NCI-H1105 (cell line): ENCODE data around the gene SLC40A1.

ENCODE experiments used
- DNase-seq: peaks from one replicate; lab custom pipeline; 2025; lab: John Stamatoyannopoulos, UW

Gene SLC40A1

DNA sequence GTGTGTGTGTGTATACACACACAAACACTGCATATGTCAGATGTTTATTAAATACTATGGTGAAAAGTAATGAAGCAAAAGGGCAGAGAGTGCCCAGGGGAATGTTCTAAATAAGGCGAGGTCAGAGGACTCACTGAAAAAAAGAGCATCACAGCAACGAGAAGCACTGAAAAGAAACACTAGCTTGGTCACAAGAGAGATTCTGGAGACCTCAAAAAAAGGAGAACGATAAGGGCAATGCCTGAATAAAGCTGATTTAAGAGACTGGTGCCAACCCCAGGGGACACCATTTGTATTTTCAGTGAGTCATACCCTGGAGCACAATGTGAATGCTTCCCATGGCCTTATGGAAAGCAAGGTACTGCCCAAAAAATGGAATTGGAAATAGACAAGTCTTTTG lies 14.5 kb downstream of the SLC40A1 start:
- DNase-seq, result no peak

DNA sequence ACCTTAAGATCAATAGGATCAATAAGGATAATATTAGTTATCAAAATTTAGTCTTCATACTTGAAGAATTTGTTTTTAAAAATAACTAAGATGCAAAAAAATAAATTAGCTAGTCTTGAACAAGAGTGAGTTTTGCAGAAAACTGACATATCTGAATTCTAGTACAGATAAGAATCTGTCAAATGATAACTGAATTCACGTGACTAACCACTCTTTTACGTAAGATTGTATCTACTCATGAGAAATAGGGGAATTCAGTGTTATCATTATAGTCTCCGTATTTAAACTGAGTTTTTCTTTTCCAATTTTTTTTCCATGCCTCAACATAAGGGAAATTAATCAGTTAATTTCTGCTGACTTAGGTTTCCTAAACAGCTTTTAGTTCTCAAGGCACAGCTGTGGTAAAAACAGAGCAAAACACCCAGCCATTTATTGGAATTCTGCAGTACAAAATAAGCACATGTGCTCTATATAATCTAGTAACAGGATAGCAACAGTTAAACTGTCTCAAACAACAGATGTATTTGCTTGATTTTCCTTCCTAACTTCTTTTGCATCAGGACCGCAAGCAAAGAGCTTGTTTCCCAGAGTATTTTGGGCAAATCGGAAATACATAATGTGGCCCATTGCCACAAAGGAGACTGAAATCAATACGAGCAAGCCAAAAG lies 19.1 kb downstream of the SLC40A1 start:
- no peak for DNase-seq

DNA sequence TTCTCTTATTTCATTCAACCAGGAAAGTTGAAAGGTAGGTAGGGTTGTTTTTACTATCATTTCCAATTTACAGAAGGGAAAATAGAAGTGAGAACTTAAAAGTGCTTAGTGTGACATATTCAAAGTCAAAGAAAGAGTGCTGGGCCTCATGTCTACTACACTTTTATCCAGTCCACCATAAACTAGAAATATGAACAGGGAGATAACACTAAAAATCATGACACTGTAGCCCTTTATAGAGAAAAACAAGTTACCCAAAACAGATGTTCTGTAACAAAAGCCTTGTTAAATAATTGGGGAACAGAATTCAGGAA lies 20.4 kb downstream of the SLC40A1 start:
- no peak for DNase-seq

DNA sequence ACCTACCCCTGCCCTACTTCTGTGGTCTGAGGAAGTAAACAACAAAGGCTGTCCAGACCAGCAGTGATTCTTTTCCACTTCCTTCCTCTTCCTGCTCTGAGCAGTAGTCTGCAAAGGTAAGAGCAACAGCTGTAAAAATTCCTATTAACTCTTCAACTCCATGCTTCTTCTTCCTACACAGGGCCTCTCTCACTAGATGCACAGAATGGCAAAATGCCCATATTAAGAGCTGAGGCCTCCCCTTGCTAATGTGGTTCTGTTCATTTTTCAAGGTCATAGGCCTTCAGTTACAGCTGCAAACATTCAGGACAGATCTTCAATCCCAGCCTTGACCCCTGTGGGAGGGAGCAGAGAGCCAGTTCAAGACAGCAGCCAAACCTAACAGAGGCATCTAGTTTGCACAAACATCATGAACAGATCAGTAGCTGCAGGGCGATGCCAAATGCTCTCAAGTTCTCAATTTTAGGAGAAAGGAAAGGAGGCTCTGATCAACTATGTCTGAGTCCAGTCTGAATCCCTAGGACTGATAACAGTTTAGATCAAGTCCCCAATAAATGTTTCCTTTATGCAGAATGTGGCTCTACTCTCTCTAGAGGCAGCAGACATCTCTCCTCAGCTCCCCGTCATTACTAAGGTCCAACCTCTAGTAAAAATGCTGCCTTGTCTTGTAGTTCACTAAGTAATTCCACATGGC lies 20.9 kb downstream of the SLC40A1 start:
- no peak for DNase-seq

DNA sequence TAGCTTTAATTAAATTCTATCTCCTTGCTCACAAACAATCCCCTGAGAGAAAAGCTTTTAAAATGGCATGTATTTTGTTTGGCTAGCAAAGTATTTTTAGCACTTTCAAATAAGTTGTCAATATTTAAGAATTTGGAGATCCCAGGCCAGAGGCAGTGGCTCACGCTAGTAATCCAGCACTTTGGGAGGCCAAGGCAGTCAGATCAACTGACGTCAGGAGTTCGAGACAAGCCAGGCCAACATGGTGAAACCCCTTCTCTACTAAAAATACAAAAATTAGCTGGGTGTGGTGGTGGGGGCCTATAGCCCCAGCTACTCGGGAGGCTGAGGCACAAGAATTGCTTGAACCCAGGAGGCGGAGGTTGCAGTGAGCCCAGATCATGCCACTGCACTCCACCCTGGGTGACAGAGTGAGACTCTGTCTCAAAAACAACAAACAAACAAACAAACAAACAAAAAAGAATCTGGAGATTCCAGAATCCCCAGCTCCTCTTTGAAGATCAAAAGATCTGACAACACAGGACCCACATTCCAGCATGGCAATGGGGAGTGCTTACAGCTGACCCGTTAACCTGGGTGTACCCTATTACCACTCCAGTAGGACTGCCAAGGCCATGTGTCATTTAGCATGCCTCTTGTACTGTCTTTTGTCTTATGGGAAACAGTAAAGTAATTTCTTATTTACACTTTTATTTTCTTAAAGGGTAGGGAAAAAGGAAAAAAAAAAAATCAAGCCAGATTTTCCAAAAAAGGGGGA lies 21.9 kb downstream of the SLC40A1 start:
- no peak for DNase-seq

DNA sequence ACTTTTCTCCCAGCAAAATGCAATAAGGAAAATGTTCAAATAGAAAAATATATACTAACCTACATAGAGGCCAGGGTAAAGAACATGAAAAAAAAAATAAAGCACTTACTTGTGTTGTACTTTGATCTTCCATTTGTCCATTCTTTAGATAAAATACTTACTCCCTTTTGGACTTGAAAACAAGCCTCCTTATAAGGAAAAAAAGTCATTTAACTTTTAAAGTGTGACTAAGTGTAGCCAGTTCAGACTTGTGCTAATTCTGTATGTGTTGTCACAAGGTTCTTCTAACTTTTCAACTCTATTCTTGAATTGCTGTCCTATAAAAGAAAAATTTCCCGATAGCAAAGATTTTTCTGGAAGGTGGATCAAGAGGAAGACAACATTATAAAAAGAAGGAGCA lies 23.2 kb downstream of the SLC40A1 start:
- DNase-seq, result no peak

DNA sequence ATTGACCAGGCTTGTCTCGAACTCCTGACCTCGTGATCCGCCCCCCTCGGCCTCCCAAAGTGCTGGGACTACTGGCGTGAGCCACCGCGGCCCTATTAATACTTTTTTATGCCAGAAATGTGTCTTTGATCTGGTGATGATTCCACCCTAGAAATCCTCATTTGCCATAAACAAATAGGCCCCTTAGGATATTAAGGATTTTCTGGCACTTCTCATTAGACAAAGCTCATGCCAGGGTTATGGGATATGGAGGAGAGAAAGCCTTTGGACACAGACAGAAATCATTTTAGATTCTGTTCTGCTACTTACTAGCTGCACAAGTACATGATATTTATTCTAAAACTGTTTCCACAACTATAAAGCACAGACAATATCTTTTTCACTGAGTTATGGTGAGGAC lies 24.1 kb downstream of the SLC40A1 start:
- DNase-seq, result no peak

DNA sequence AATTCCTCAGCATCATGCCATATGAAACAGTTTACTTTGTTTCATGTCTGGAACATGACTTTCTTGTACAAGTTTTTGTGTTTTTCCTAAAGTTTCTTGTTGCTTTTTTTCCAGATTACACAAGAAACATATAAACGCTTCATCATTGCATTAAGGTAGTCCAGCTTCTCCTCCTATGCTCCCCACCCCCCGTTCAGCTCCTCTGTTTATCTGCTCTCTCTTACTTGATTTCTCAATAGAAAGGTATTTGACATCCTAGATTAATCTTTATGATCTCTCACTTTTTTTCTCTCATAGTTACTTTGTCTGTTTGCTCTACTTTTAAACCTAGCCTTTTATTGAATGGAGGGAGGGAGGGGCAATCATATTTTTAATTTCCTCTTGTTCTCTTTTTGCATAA lies 25.4 kb downstream of the SLC40A1 start:
- DNase-seq, result no peak

DNA sequence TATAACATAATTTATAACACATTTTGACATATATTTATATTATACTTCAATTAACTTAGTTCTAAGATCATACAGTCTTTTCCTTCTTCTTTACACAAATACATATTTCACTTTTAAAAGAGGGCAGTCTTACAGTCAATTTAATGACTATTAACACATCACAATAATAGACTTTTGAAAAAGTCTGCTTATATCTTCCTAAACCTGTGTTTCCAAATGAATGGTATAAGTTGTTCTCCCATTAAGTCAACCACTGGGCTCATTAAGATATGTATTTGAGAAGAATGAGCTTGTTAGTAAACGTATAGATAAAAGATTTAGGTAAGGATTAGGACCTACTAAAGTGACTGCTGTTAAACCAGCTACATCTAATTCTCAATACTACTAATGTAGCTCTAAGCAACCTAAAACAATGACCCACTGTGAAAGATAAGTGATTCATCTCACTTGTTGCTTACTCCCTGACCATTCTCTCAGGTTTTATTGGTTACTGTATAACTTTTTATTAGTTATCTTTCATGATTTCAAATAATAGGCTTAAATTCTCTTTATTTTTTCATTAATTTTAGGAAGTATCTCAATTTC lies 27.0 kb downstream of the SLC40A1 start:
- DNase-seq, result no peak

DNA sequence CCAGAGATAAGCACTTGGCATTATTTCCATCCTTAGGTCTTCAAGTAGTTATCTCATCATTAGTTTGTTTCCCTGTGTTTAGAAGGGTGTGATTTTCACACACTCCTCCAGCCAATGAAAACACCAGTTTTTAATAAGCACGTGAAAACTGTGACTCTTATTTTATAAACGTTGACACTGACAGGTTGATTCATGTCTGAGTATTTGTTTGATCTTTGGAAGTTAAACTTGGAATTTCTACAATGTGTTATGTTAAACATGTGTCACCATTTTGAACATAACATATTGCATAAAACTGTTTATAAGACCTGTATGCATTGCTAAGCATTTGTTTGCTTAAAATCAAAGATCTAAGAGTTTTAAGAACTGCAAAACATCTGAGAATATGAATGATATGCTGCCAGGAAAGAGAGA lies 27.6 kb downstream of the SLC40A1 start:
- no peak for DNase-seq

DNA sequence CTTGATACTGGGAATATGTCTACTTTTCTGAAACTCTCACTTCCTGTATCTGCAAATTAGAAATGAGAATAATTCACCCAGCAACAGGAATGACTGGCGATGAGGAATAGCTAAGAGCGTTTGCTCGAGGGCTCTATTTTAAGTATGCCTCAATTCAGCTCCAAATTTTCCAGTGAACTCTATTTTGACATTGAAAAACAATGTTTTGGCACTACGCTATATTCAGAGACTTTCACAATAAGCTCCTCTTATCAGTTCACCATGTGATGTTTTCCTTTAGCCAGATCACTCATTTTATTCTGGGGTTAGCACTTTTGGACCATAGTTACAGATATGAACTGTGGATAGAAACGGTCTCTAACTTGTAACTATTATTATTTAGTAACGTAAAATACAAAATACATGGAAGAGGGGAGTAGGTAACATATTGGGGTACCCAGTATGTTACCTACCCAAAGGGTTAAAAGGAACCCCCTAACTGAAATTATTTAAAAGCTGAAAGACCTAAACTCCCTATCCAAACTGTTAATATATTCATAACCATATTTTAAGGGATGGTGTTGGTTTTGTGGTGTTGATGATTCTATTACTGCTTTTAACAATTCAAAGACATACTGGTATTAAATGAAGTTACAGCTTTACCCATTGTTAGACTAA lies 28.1 kb downstream of the SLC40A1 start:
- no peak for DNase-seq

DNA sequence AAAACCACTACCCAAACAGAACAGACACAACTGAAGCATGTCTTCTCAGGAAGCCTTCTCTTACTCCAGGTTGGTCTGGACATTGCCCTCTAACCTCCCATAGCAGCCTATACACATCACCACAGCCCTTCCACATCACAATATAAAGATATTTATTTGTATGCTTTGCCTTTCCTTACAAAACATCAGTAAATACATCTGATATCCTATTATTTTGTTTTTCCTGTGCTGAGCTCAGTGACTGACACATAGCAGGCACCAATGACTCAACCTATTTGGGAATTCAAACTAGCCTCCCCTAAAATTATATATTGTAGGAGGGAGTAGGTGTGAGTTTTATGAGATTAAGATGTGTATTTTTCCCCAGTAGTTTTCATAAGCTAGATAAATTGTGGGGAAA lies 28.8 kb downstream of the SLC40A1 start:
- no peak for DNase-seq

DNA sequence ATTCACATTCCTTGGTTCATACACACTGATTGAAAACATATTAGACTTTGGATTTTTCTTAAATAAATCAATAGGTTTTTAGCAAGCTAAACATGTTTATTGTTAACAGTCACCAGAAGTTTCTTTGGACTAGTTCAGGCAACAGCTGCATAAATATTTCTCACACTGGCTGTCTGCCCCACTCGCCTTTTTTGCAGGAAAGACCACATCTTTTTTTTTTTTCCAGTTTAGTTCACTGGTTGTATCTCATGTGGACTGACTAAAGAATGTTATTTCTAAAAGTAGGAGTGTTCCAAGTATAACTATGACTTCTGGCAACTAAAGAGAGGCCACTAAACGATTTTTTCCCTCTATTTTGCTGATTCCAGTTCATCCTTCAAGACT lies 31.1 kb downstream of the SLC40A1 start:
- no peak for DNase-seq

DNA sequence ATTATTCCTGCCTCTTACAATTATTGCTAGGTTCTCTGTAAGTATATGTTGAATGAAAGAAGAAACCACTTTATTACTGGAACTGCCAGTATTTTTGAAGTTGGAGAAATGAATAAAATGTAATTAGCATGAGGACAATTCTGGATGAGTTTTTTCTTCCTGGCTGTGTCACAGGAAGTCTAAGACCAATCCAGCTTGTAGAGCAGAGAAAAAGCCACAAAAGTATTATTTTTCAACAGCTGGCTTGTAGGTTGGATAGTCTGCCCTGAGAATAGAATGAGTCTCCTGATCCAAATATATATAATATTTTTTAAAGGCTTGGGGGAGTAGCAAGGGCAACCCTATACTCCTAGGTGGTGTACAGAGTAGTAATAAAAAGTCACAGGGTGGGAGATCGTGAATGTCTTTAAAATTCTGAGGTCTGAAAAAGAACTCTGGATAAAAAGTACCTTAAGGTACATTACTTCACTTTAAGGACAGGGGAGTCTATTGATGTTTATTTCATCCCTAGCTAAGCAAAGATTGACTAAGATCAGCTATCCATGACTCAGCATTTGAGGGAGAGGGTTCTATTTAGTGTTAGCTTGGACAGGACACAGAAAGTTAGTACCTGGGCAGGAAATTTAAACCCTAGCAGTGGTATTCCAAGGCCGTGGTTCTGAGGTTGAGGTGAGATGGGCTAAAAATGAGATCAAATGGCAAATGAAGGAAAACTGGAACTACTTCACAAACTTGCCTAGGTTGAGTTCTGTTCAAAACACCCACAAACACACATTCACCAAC lies 31.7 kb downstream of the SLC40A1 start:
- no peak for DNase-seq

DNA sequence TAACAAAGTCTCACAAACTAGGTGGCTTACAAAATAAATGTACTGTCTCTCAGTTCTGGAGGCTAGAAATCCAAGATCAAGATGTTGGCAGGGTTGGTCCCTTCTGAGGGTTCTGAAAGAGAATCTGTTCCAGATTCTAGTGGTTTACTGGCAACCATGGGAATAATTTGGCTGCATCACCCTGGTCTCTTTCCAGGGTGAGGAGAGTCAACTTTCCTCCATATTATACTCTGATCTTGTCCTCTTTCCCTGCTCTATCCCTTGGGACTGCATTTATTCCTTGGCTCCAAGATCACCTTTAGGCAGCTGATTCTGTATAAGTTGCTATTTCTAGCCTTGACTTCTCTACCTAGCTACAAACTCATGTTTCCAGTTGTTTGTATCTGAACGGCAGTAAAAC lies 35.2 kb downstream of the SLC40A1 start:
- DNase-seq, result no peak

DNA sequence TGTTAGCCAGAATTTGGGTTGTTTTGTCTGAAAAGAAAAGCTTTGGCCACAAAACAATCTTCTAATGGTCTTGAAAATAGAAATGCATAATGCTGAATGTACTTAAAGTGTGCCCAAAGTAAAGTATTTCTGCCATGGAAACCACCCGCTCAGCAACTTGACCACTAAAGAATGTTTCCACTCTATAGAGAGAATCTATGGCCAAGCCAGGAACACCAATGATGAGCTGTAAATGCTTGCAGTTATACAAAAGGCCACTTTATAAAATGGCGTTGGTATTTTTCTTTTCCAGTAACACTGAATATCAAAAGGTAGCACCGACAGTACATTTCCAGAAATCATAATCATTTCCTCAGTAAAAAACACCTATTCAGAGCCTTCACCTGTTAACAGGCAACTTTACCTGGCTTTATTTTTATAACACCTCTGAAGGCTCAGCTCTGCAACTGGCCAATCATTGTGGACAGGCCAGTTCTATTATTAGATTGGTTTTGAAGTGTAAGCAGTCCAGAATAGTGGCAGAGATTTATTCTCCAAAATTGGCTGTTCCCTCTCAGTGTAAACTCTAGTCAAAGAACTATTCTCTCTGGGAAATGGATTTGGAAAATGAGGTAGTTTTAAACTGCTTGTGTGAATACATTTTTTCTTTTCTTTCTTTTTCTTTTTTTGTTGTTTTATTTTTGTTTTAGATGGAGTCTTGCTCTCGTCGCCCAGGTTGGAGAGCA lies 36.1 kb downstream of the SLC40A1 start:
- no peak for DNase-seq

DNA sequence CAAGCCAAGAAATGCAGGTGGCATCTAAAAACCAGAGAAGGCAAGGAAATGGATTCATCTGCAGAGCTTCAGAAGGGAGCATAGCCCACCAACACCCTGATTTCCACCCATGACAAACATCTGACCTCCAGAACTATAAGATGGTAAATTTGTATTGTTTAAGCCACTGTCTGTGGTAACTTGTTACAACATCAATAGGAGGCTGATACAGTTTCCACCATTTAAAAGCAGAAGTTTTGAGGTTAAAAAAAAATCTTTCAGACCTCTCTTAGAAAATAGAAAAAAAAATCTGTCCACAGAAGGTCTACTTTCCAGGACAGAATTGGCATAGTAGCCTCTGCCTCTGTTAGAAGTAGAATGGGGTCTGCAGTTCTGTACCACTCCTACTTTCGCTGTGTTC lies 37.2 kb downstream of the SLC40A1 start:
- DNase-seq, result no peak

DNA sequence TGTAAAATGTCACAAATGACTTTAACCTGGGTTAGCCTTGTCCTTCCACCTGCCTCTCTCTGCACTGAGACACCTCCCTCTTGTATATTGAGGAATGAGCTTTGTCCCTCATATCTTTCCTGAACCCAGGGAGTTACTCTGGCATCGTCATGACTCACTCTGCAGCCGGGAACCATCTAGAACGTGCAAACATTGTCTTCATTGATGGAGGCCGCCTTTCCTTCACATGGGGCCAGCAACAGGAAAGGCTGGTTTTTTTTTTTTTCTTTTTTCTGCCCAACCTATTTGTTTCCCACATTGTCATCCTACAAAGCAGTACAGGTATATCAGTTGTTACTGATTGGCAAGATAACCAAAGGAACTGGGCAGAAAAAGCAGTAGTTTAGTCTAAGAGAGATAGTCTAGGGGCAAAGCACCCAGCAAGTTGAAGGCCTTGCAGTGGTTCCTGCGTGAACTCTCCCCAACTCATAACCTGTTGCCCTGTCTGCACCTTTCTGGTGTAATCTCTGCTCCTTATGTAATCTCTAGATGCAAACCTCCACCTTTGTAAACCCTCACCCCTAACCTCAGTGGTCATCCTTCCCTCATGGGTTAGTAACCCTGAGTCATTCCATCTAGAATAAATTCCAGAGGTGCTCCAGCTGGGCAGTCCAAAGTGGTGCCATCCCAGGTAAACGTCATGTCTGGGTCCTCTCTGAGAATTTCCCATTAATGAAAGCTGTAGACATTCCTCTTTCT lies 38.3 kb downstream of the SLC40A1 start:
- DNase-seq, result no peak

DNA sequence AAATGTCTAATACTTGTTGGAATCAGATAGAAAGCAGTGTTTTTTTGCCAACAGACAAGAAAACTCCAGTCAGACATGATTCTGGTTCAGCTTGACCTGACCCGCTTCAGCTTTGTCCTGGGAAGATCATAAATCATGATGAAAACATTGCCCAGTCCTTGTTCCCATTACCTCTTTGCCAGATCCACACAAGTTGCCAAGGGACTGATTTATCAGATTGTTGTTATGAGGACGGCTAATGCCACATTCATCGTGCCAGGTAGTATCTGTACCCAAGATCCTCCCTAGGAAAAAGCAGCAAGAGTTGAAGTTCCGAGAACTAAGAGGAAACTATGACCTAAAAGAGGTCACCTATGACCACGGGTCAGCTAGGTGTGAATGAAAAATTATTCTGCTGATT lies 39.0 kb downstream of the SLC40A1 start:
- no peak for DNase-seq

DNA sequence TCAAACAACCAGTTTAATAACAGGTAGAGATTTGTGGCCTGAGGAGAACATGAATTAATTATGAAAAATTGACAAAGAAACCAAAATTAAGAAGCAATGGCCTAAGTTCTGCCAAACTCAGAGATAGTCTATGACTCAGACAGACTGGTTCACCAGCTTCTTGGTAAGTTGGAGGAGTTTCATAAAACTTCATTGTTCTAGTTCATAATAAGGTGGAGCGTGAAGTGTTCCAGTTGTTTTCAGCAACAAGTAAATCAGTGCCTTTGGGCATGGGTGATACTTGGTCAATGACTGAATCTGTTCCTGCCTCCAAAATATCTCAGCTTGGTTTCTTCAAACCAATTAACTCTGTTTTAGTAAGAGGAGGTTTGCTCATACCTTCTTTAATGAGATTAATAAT lies 40.0 kb downstream of the SLC40A1 start:
- DNase-seq, result no peak
